ENCODE data around the gene AGO4. TPM values are rescaled to one million over a fixed set of nuclear protein-coding genes. Genes with fewer than 3 reads are reported as not detected.

AGO4 gene
- total and polyA plus RNA-seq, 2 of the 4 experiments (the other 2 are of a cell fraction): 8.2 to 9.2 TPM

Other genes with a start within 250 kb of the AGO4 start
- gene TFAP2E, start 234.7 kb upstream of the AGO4 start, total RNA-seq (2012; rRNA removed): under 0.01 TPM in 2 replicates
- gene TFAP2E, start 234.7 kb upstream of the AGO4 start, polyA plus RNA-seq (2012; rRNA removed): 0.09 and 0.19 TPM in 2 replicates
- 23.8 and 28.1 TPM in 2 replicates for gene PSMB2, start 166.5 kb upstream of the AGO4 start, total RNA-seq (2012; rRNA removed)
- gene PSMB2, start 166.5 kb upstream of the AGO4 start, polyA plus RNA-seq (2012; rRNA removed): 85.2 and 86.2 TPM in 2 replicates
- gene C1orf216, start 89.1 kb upstream of the AGO4 start, total RNA-seq (2012; rRNA removed): 16.7 and 20.0 TPM in 2 replicates
- 10.1 and 13.4 TPM in 2 replicates for gene C1orf216, start 89.1 kb upstream of the AGO4 start, polyA plus RNA-seq (2012; rRNA removed)
- 14.3 and 14.4 TPM in 2 replicates for gene CLSPN, start 38.0 kb upstream of the AGO4 start, total RNA-seq (2012; rRNA removed)
- 4.9 and 6.2 TPM in 2 replicates for gene CLSPN, start 38.0 kb upstream of the AGO4 start, polyA plus RNA-seq (2012; rRNA removed)
- 17.2 and 21.5 TPM in 2 replicates for gene AGO1, start 75.2 kb downstream of the AGO4 start, total RNA-seq (2012; rRNA removed)
- gene AGO1, start 75.2 kb downstream of the AGO4 start, polyA plus RNA-seq (2012; rRNA removed): 11.3 TPM in 2 replicates
- 18.1 and 25.6 TPM in 2 replicates for gene AGO3, start 123.1 kb downstream of the AGO4 start, total RNA-seq (2012; rRNA removed)
- gene AGO3, start 123.1 kb downstream of the AGO4 start, polyA plus RNA-seq (2012; rRNA removed): 8.9 and 10.4 TPM in 2 replicates

All from IMR-90 (cell line).